HEK293 (cell line): ENCODE results near the gene NUP50.

ENCODE experiments used
- CTCF ChIA-PET: fragments of 350-600 bp; formaldehyde crosslinking; extraction: SDS; loops from one replicate; lab custom pipeline; 2021; ENCODE audit warnings: antibody characterized with exemption; lab: Yijun Ruan, JAX
- POLR2A ChIA-PET: fragments of 300-600 bp; formaldehyde crosslinking; extraction: SDS; loops from one replicate; lab custom pipeline; 2020; ENCODE audit warnings: antibody characterized with exemption, inconsistent platforms; lab: Yijun Ruan, JAX
- H3K27ac ChIP-seq: fragments of 200-500 bp; sonication (Bioruptor generic); 2 replicates; pipeline ENCODE4 v1.5.1; 2014; ENCODE audit warnings: low read depth, low read length, control low read depth, inconsistent platforms; ENCODE audit errors: extremely low read depth
- H3K36me3 ChIP-seq, 2 experiments: fragments of 200-500 bp in 1 of 2; sonication (Bioruptor generic) in 1 of 2; 1 replicate in 1 of 2; 2 replicates in 1 of 2; pipeline ENCODE4 v1.5.1; 2014 to 2017; ENCODE audit warnings: inconsistent platforms in 2 of 2, low read length in 2 of 2; ENCODE audit not compliant: control insufficient read depth in 2 of 2, insufficient read depth in 1 of 2
- H3K4me1 ChIP-seq: fragments of 200-500 bp; sonication (Bioruptor generic); 2 replicates; pipeline ENCODE4 v1.5.1; 2014; ENCODE audit warnings: mild to moderate bottlenecking, low read length, inconsistent platforms; ENCODE audit not compliant: control insufficient read depth, insufficient read depth
- H3K4me3 ChIP-seq: 2 replicates; pipeline ENCODE4 v1.5.1; 2011; ENCODE audit warnings: low read depth, mild to moderate bottlenecking, control low read depth, low read length, moderate library complexity
- H3K9me3 ChIP-seq: fragments of 200-500 bp; sonication (Bioruptor generic); 2 replicates; pipeline ENCODE4 v1.5.1; 2014; ENCODE audit warnings: low read depth, low read length, inconsistent platforms; ENCODE audit not compliant: control insufficient read depth, insufficient read depth
- BCL11B ChIP-seq: fragments of 450-650 bp; formaldehyde crosslinking; IDR thresholded peaks from 2 replicates; pipeline ENCODE4 v1.5.1; 2016; ENCODE audit warnings: low read depth, missing biosample characterization, missing genetic modification characterization
- BCL6B ChIP-seq: fragments of 450-650 bp; formaldehyde crosslinking; IDR thresholded peaks from 2 replicates; pipeline ENCODE4 v1.5.1; 2017; ENCODE audit warnings: missing biosample characterization, missing genetic modification characterization
- GLI2 ChIP-seq: fragments of 450-650 bp; formaldehyde crosslinking; IDR thresholded peaks from 2 replicates; pipeline ENCODE4; 2017; ENCODE audit warnings: missing biosample characterization, missing genetic modification characterization, low read depth, borderline replicate concordance
- GLIS1 ChIP-seq: fragments of 450-650 bp; formaldehyde crosslinking; IDR thresholded peaks from 2 replicates; pipeline ENCODE4 v1.5.1; 2016; ENCODE audit warnings: missing biosample characterization, missing genetic modification characterization
- HOXD13 ChIP-seq: sonication (generic); formaldehyde crosslinking; IDR thresholded peaks from 2 replicates; pipeline ENCODE4 v1.8.0; 2022; ENCODE audit warnings: missing genetic modification reagents, borderline replicate concordance
- SCRT1 ChIP-seq: fragments of 450-650 bp; formaldehyde crosslinking; IDR thresholded peaks from 2 replicates; pipeline ENCODE4 v1.5.1; 2016; ENCODE audit warnings: missing biosample characterization, missing genetic modification characterization, borderline replicate concordance
- SP3 ChIP-seq: fragments of 450-650 bp; formaldehyde crosslinking; IDR thresholded peaks from 2 replicates; pipeline ENCODE4 v1.5.1; 2016; ENCODE audit warnings: missing biosample characterization, missing genetic modification characterization
- ZBTB20 ChIP-seq: fragments of 450-650 bp; formaldehyde crosslinking; IDR thresholded peaks from 2 replicates; pipeline ENCODE4 v1.5.1; 2016; ENCODE audit warnings: missing biosample characterization, missing genetic modification characterization
- ZNF138 ChIP-seq: fragments of 450-650 bp; formaldehyde crosslinking; IDR thresholded peaks from 2 replicates; pipeline ENCODE4 v1.5.1; 2016; ENCODE audit warnings: missing biosample characterization, missing genetic modification characterization, borderline replicate concordance
- ZNF174 ChIP-seq: fragments of 450-650 bp; formaldehyde crosslinking; IDR thresholded peaks from 2 replicates; pipeline ENCODE4 v1.5.0; 2017; ENCODE audit warnings: missing biosample characterization, mild to moderate bottlenecking, missing genetic modification characterization
- ZNF248 ChIP-seq: fragments of 450-650 bp; formaldehyde crosslinking; IDR thresholded peaks from 2 replicates; pipeline ENCODE4 v1.5.1; 2017; ENCODE audit warnings: missing biosample characterization, missing genetic modification characterization
- ZNF350 ChIP-seq: fragments of 450-650 bp; formaldehyde crosslinking; IDR thresholded peaks from 2 replicates; pipeline ENCODE4 v1.5.0; 2017; ENCODE audit warnings: missing biosample characterization, mild to moderate bottlenecking, missing genetic modification characterization
- ZNF37A ChIP-seq: fragments of 450-650 bp; IDR thresholded peaks from 2 replicates; pipeline ENCODE4 v1.5.1; 2018; ENCODE audit warnings: missing biosample characterization, missing genetic modification characterization
- ZNF416 ChIP-seq: fragments of 450-650 bp; formaldehyde crosslinking; IDR thresholded peaks from 2 replicates; pipeline ENCODE4 v1.5.1; 2016; ENCODE audit warnings: missing biosample characterization, missing genetic modification characterization
- ZNF518A ChIP-seq: fragments of 450-650 bp; formaldehyde crosslinking; conservative IDR thresholded peaks from 2 replicates; pipeline ENCODE4 v1.5.1; 2016; ENCODE audit warnings: low read depth, missing biosample characterization, missing genetic modification characterization
- ZNF544 ChIP-seq: fragments of 450-650 bp; formaldehyde crosslinking; IDR thresholded peaks from 2 replicates; pipeline ENCODE4 v1.5.0; 2017; ENCODE audit warnings: missing biosample characterization, missing genetic modification characterization
- ZNF664 ChIP-seq: fragments of 450-650 bp; formaldehyde crosslinking; IDR thresholded peaks from 2 replicates; pipeline ENCODE4 v1.5.1; 2016; ENCODE audit warnings: missing biosample characterization, missing genetic modification characterization
- ZNF777 ChIP-seq: fragments of 450-650 bp; formaldehyde crosslinking; IDR thresholded peaks from 2 replicates; pipeline ENCODE4 v1.5.1; 2017; ENCODE audit warnings: missing biosample characterization, missing genetic modification characterization, borderline replicate concordance
- ZNF830 ChIP-seq: fragments of 450-650 bp; IDR thresholded peaks from 2 replicates; pipeline ENCODE4 v1.5.0; 2018; ENCODE audit warnings: missing biosample characterization, missing genetic modification characterization, low read depth, mild to moderate bottlenecking, moderate library complexity
- ZSCAN5A ChIP-seq: fragments of 450-650 bp; formaldehyde crosslinking; IDR thresholded peaks from 2 replicates; pipeline ENCODE4 v1.5.1; 2016; ENCODE audit warnings: missing biosample characterization, missing genetic modification characterization
- TF ChIP-seq, protein P1 (sequence below): fragments of 450-650 bp; formaldehyde crosslinking; IDR thresholded peaks from 2 replicates; pipeline ENCODE4 v1.5.1; 2016; ENCODE audit warnings: missing biosample characterization, missing genetic modification characterization, low read depth

Gene NUP50

GRCh38 chr22:45129703-45130524 is 33.8 kb upstream of the NUP50 start (continued):
- TF ChIP-seq GLI2 (tag by site-specific recombination) (no peak), ZNF416 (tag by site-specific recombination) (no peak), BCL6B (tag by site-specific recombination) (no peak), SP3 (tag by site-specific recombination) (no peak), HOXD13 (CRISPR knock-in tag) (no peak), ZNF174 (tag by site-specific recombination) (no peak), ZNF664 (no peak), SCRT1 (tag by site-specific recombination) (no peak), ZNF518A (tag by site-specific recombination) (no peak), ZNF777 (no peak)

DNA sequence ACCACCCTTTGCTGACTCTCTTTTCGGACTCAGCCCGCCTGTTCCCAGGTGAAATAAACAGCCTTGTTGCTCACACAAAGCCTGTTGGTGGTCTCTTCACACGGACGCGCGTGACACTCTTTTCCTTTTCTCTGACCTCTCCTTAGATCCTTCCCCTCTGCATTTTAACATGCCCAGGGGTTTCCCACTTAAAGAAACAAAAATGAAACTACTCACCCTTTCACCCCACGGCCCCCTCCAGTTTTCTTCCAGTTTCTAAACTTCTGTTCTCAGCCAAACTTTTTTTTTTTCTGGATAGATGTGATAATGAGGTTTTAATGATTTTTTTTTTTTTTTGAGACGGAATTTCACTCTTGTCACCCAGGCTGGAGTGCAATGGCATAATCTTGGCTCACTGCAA is 32.8 kb upstream of the NUP50 start:
- ChIA-PET CTCF (no interaction called here), POLR2A (no interaction called here)
- TF ChIP-seq ZNF138 (tag by site-specific recombination) (no peak), BCL11B (tag by site-specific recombination) (no peak), GLIS1 (no peak), ZNF544 (tag by site-specific recombination) (no peak), ZNF350 (tag by site-specific recombination) (no peak), ZNF248 (no peak), ZNF37A (no peak), ZBTB20 (tag by site-specific recombination) (no peak), ZSCAN5A (no peak), ZNF830 (no peak)
- TF ChIP-seq, protein P1, sequence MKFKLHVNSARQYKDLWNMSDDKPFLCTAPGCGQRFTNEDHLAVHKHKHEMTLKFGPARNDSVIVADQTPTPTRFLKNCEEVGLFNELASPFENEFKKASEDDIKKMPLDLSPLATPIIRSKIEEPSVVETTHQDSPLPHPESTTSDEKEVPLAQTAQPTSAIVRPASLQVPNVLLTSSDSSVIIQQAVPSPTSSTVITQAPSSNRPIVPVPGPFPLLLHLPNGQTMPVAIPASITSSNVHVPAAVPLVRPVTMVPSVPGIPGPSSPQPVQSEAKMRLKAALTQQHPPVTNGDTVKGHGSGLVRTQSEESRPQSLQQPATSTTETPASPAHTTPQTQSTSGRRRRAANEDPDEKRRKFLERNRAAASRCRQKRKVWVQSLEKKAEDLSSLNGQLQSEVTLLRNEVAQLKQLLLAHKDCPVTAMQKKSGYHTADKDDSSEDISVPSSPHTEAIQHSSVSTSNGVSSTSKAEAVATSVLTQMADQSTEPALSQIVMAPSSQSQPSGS (tag by site-specific recombination): no peak
- TF ChIP-seq, all 188 proteins: peak for 0
- no peak overlapping the region for H3K27ac ChIP-seq
- H3K4me3 ChIP-seq: no peak overlapping the region
- no peaks in the 10 kb centered on the region for H3K4me1 ChIP-seq
- no peaks in the 10 kb centered on the region for H3K9me3 ChIP-seq
- peaks cover 0 to 14% of the 10 kb centered on the region in 2 experiments; a peak in 2 of 3 replicates for H3K36me3 ChIP-seq
